ENCODE measurements around the gene EVA1A. TPM values are rescaled to one million over a fixed set of nuclear protein-coding genes. Genes with fewer than 3 reads are reported as not detected.

Gene EVA1A
- total RNA-seq, 2 experiments from 2014 or later = not detected

DNA sequence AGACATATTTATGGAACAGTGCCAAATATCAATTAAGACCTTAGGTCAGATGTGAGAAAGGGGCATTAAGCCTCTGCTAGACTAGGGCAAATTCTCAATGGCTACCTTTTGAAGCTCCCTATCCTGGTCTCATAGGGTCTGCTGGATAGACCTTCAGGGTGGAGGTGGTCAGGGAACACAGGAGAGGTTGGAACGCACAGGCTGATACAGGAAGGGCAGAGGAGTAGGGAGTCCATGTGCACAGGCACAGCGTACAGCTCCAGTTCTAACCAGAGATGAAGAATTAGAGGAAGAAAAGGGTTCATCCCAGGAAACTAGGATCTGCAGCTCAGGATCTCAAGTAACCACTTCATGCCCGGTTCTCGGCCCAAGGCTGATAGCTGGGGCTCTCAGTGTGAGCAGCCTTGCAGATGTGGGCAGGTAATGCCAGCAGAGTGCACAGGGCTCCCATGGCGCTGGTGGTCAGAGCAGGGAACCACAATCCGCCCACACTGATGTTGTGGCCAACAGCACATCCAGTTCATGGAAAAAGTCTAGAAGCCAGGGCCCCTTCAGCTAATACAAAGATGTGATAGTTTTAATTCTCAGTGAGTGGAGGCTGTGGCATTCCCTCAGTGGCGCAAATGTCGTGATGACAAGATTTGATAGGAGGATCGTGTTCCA lies 3.4 kb upstream of the EVA1A start:
- POLR2A ChIA-PET = interaction anchor here (1.1 kb wide), 2 partner anchors 9 kb away, joined by 3 read pairs; no protein-coding TSS in a partner anchor
- no TSS peak for BruUV-seq (replicated peaks)
- intact Hi-C loops (cut with micrococcal nuclease; ENCODE audit: unreplicated experiment) = no loop called here

DNA sequence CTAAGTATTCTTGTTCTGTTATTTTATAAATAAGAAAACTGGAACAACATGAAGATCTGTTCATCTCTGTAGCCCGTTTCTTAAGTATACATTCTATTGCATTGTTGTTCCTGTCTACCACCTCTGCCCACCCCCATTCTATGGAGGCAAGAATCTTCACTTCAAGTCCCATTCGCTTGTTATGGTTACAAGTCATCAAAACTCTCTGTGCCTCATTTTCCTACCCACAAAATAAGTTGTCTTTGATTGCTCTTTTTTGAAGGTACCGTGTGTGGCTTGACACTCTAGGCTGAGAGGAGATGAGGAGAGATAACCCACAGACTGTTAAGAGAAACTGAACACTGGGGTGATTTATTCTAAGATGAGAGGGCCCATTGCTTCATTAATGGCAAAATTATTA lies 2.9 kb upstream of the EVA1A start:
- no TSS peak for BruUV-seq (replicated peaks)
- H3K4me3 ChIP-seq (ENCODE audit: low read depth, low read length, poor library complexity, severe bottlenecking) = no peak overlapping the region
- H3K9me2 ChIP-seq (ENCODE audit: insufficient read depth, low read length) = no peaks in the 10 kb centered on the region
- H3K9me3 ChIP-seq (ENCODE audit: low read length) = no peaks in the 10 kb centered on the region
- H3K4me2 ChIP-seq (ENCODE audit: low read length) = no peak overlapping the region
- no peak for DNase-seq (ENCODE audit: low spot score)
- no peaks in the 10 kb centered on the region for H4K20me1 ChIP-seq (ENCODE audit: insufficient read depth, low read length)
- H3K4me1 ChIP-seq (ENCODE audit: insufficient read depth, low read length, poor library complexity, severe bottlenecking) = no peaks in the 10 kb centered on the region
- no peaks in the 10 kb centered on the region for H3K79me2 ChIP-seq (ENCODE audit: insufficient read depth, low read depth, low read length)
- POLR2A ChIA-PET = interaction anchor here (1.1 kb wide), 1 partner anchor 10 kb away, joined by 3 read pairs; no protein-coding TSS in a partner anchor
- H3K36me3 ChIP-seq (ENCODE audit: insufficient read depth, low read length) = no peaks in the 10 kb centered on the region
- intact Hi-C loops (cut with micrococcal nuclease; ENCODE audit: unreplicated experiment) = no loop called here
- H3K27ac ChIP-seq (ENCODE audit: low read depth, low read length, poor library complexity, severe bottlenecking) = no peak overlapping the region
- CTCF ChIA-PET (ENCODE audit: unreplicated experiment) = no interaction called here
- H2AFZ ChIP-seq (ENCODE audit: low read length) = no peak overlapping the region
- no peak for TF ChIP-seq EZH2phosphoT487 (IDR thresholded peaks at IDR 0.05; ENCODE audit: borderline replicate concordance, low read depth, low read length)
- TF ChIP-seq, protein P1, sequence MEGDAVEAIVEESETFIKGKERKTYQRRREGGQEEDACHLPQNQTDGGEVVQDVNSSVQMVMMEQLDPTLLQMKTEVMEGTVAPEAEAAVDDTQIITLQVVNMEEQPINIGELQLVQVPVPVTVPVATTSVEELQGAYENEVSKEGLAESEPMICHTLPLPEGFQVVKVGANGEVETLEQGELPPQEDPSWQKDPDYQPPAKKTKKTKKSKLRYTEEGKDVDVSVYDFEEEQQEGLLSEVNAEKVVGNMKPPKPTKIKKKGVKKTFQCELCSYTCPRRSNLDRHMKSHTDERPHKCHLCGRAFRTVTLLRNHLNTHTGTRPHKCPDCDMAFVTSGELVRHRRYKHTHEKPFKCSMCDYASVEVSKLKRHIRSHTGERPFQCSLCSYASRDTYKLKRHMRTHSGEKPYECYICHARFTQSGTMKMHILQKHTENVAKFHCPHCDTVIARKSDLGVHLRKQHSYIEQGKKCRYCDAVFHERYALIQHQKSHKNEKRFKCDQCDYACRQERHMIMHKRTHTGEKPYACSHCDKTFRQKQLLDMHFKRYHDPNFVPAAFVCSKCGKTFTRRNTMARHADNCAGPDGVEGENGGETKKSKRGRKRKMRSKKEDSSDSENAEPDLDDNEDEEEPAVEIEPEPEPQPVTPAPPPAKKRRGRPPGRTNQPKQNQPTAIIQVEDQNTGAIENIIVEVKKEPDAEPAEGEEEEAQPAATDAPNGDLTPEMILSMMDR (conservative IDR thresholded peaks at IDR 0.05; ENCODE audit: low read length) = no peak

More for the DNA sequence above, 3.4 kb upstream of the EVA1A start:
- H3K36me3 ChIP-seq (ENCODE audit: insufficient read depth, low read length) = no peaks in the 10 kb centered on the region
- H3K4me3 ChIP-seq (ENCODE audit: low read depth, low read length, poor library complexity, severe bottlenecking) = no peak overlapping the region
- H4K20me1 ChIP-seq (ENCODE audit: insufficient read depth, low read length) = no peaks in the 10 kb centered on the region
- DNase-seq (ENCODE audit: low spot score) = no peak
- H3K79me2 ChIP-seq (ENCODE audit: insufficient read depth, low read depth, low read length) = no peaks in the 10 kb centered on the region
- CTCF ChIA-PET (ENCODE audit: unreplicated experiment) = no interaction called here
- H3K27ac ChIP-seq (ENCODE audit: low read depth, low read length, poor library complexity, severe bottlenecking) = no peak overlapping the region
- no peaks in the 10 kb centered on the region for H3K9me2 ChIP-seq (ENCODE audit: insufficient read depth, low read length)
- no peak overlapping the region for H3K4me2 ChIP-seq (ENCODE audit: low read length)
- H3K9me3 ChIP-seq (ENCODE audit: low read length) = no peaks in the 10 kb centered on the region
- TF ChIP-seq, protein P1 (conservative IDR thresholded peaks at IDR 0.05; ENCODE audit: low read length) = no peak
- no peak for TF ChIP-seq EZH2phosphoT487 (IDR thresholded peaks at IDR 0.05; ENCODE audit: borderline replicate concordance, low read depth, low read length)
- H3K4me1 ChIP-seq (ENCODE audit: insufficient read depth, low read length, poor library complexity, severe bottlenecking) = no peaks in the 10 kb centered on the region
- H2AFZ ChIP-seq (ENCODE audit: low read length) = no peak overlapping the region

DNA sequence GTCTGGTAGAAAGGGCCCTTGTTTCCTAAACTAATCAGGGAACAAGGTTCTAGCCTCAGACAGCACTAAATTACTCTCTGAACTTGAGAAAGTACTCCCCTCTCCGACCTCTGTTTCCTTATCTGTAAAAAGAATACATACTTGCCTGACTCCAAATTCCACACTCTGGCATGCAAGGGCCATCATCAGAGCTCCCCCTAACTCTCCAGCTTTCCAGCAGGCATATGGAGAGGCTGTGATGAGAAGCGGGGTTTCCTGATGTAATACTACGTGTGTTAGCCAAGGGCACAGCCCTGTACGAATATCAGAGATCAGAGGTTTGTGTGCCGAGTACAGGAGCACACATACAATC lies 1.8 kb upstream of the EVA1A start:
- no peaks in the 10 kb centered on the region for H4K20me1 ChIP-seq (ENCODE audit: insufficient read depth, low read length)
- no peak overlapping the region for H3K4me2 ChIP-seq (ENCODE audit: low read length)
- intact Hi-C loops (cut with micrococcal nuclease; ENCODE audit: unreplicated experiment) = no loop called here
- H3K9me2 ChIP-seq (ENCODE audit: insufficient read depth, low read length) = no peaks in the 10 kb centered on the region
- ChIA-PET POLR2A (no interaction called here), CTCF (ENCODE audit: unreplicated experiment) (no interaction called here)
- no peak for DNase-seq (ENCODE audit: low spot score)
- TF ChIP-seq, protein P1 (conservative IDR thresholded peaks at IDR 0.05; ENCODE audit: low read length) = no peak
- no peak for TF ChIP-seq EZH2phosphoT487 (IDR thresholded peaks at IDR 0.05; ENCODE audit: borderline replicate concordance, low read depth, low read length)
- H3K4me1 ChIP-seq (ENCODE audit: insufficient read depth, low read length, poor library complexity, severe bottlenecking) = no peaks in the 10 kb centered on the region
- H3K27ac ChIP-seq (ENCODE audit: low read depth, low read length, poor library complexity, severe bottlenecking) = no peak overlapping the region
- no TSS peak for BruUV-seq (replicated peaks)
- no peaks in the 10 kb centered on the region for H3K9me3 ChIP-seq (ENCODE audit: low read length)
- no peaks in the 10 kb centered on the region for H3K36me3 ChIP-seq (ENCODE audit: insufficient read depth, low read length)
- no peak overlapping the region for H3K4me3 ChIP-seq (ENCODE audit: low read depth, low read length, poor library complexity, severe bottlenecking)
- no peaks in the 10 kb centered on the region for H3K79me2 ChIP-seq (ENCODE audit: insufficient read depth, low read depth, low read length)
- no peak overlapping the region for H2AFZ ChIP-seq (ENCODE audit: low read length)
